ENCODE measurements around the gene ENOX1.
A peak's percentile ranks its signal among the peaks of the same experiment; 100 is the strongest.

ENOX1 gene

GRCh38 chr13:43390619-43391018 is 396.2 kb downstream of the ENOX1 start:
- TF ChIP-seq CTCF (IDR thresholded peaks at IDR 0.05; ENCODE audit: low read length, missing control alignments): no peak
- no peak for DNase-seq (ENCODE audit: low read depth)
- no peak overlapping the region for H3K4me3 ChIP-seq (replicated peaks; ENCODE audit: low read depth, low read length)

- DNase-seq (ENCODE audit: low read depth): no peak
- TF ChIP-seq CTCF (IDR thresholded peaks at IDR 0.05; ENCODE audit: low read length, missing control alignments): no peak
- no peak overlapping the region for H3K4me3 ChIP-seq (replicated peaks; ENCODE audit: low read depth, low read length)
These were observed 396.8 kb downstream of the ENOX1 start for GRCh38 chr13:43389983-43390382.

- DNase-seq (ENCODE audit: low read depth): peak; percentile 27
- H3K4me3 ChIP-seq (replicated peaks; ENCODE audit: low read depth, low read length): no peak overlapping the region
- TF ChIP-seq CTCF (IDR thresholded peaks at IDR 0.05; ENCODE audit: low read length, missing control alignments): no peak
These were observed 397.2 kb downstream of the ENOX1 start for GRCh38 chr13:43389573-43389972.

- no peak for TF ChIP-seq CTCF (IDR thresholded peaks at IDR 0.05; ENCODE audit: low read length, missing control alignments)
- H3K4me3 ChIP-seq (replicated peaks; ENCODE audit: low read depth, low read length): no peak overlapping the region
- DNase-seq (ENCODE audit: low read depth): no peak
These were observed 398.3 kb downstream of the ENOX1 start for GRCh38 chr13:43388282-43389034.

GRCh38 chr13:43387880-43388279 is 398.9 kb downstream of the ENOX1 start:
- no peak for TF ChIP-seq CTCF (IDR thresholded peaks at IDR 0.05; ENCODE audit: low read length, missing control alignments)
- DNase-seq (ENCODE audit: low read depth): no peak
- H3K4me3 ChIP-seq (replicated peaks; ENCODE audit: low read depth, low read length): no peak overlapping the region

GRCh38 chr13:43383498-43384165 is 403.1 kb downstream of the ENOX1 start:
- H3K4me3 ChIP-seq (replicated peaks; ENCODE audit: low read depth, low read length): no peak overlapping the region
- no peak for TF ChIP-seq CTCF (IDR thresholded peaks at IDR 0.05; ENCODE audit: low read length, missing control alignments)
- no peak for DNase-seq (ENCODE audit: low read depth)
